ENCODE data around the gene PTTG2.

PTTG2 gene

GRCh38 chr4:37976507-37976906 lies 16.3 kb downstream of the PTTG2 start:
- TF ChIP-seq ARNT (IDR thresholded peaks at IDR 0.05) (no peak), FOXA1 (IDR thresholded peaks at IDR 0.05) (no peak), BHLHE40 (IDR thresholded peaks at IDR 0.05; ENCODE audit: borderline replicate concordance) (no peak), FOXM1 (IDR thresholded peaks at IDR 0.05; ENCODE audit: borderline replicate concordance) (no peak), FOXK2 (IDR thresholded peaks at IDR 0.05) (no peak), PKNOX1 (IDR thresholded peaks at IDR 0.05) (no peak), ELF4 (IDR thresholded peaks at IDR 0.05) (no peak), LEF1 (IDR thresholded peaks at IDR 0.05; ENCODE audit: borderline replicate concordance) (no peak), ZNF384 (IDR thresholded peaks at IDR 0.05) (no peak), NFRKB (IDR thresholded peaks at IDR 0.05) (no peak), CTBP1 (IDR thresholded peaks at IDR 0.05; ENCODE audit: borderline replicate concordance) (no peak), HDGF (IDR thresholded peaks at IDR 0.05; ENCODE audit: borderline replicate concordance) (no peak), TARDBP (IDR thresholded peaks at IDR 0.05) (no peak), SUZ12 (IDR thresholded peaks at IDR 0.05) (no peak), L3MBTL2 (conservative IDR thresholded peaks at IDR 0.05) (no peak), SP1 (IDR thresholded peaks at IDR 0.05) (no peak)

GRCh38 chr4:37976991-37977470 lies 16.8 kb downstream of the PTTG2 start:
- no peak for TF ChIP-seq ARNT (IDR thresholded peaks at IDR 0.05)
- no peak for TF ChIP-seq CTBP1 (IDR thresholded peaks at IDR 0.05; ENCODE audit: borderline replicate concordance)
- no peak for TF ChIP-seq FOXK2 (IDR thresholded peaks at IDR 0.05)
- TF ChIP-seq FOXM1 (IDR thresholded peaks at IDR 0.05; ENCODE audit: borderline replicate concordance): no peak
- TF ChIP-seq L3MBTL2 (conservative IDR thresholded peaks at IDR 0.05): no peak
- no peak for TF ChIP-seq BHLHE40 (IDR thresholded peaks at IDR 0.05; ENCODE audit: borderline replicate concordance)
- no peak for TF ChIP-seq ZNF384 (IDR thresholded peaks at IDR 0.05)
- no peak for TF ChIP-seq ELF4 (IDR thresholded peaks at IDR 0.05)
- no peak for TF ChIP-seq SUZ12 (IDR thresholded peaks at IDR 0.05)
- no peak for TF ChIP-seq NFRKB (IDR thresholded peaks at IDR 0.05)
- no peak for TF ChIP-seq TARDBP (IDR thresholded peaks at IDR 0.05)
- TF ChIP-seq PKNOX1 (IDR thresholded peaks at IDR 0.05): no peak
- TF ChIP-seq FOXA1 (IDR thresholded peaks at IDR 0.05): no peak
- no peak for TF ChIP-seq LEF1 (IDR thresholded peaks at IDR 0.05; ENCODE audit: borderline replicate concordance)
- no peak for TF ChIP-seq SP1 (IDR thresholded peaks at IDR 0.05)
- no peak for TF ChIP-seq HDGF (IDR thresholded peaks at IDR 0.05; ENCODE audit: borderline replicate concordance)
- DNase-seq (ENCODE audit: extremely low spot score): peak; percentile 69
- ChIA-PET CTCF (no interaction called here), POLR2A (interaction anchor here (1.8 kb wide), 1 partner anchor 9 kb away, joined by 6 read pairs; no protein-coding TSS in a partner anchor)

More at GRCh38 chr4:37976507-37976906, 16.3 kb downstream of the PTTG2 start:
- ChIA-PET POLR2A (interaction anchor here (0.7 to 1.8 kb wide), 2 partner anchors 9 to 150 kb away, joined by 3 to 6 read pairs; partner anchors contain the start of gene PGM2), CTCF (no interaction called here)
- no peak for DNase-seq (ENCODE audit: extremely low spot score)

GRCh38 chr4:37977471-37978247 lies 17.5 kb downstream of the PTTG2 start:
- ChIA-PET CTCF (interaction anchor here (0.5 to 0.6 kb wide), 2 partner anchors 76 to 281 kb away, joined by 3 read pairs; no protein-coding TSS in a partner anchor), POLR2A (interaction anchor here (1.8 kb wide), 1 partner anchor 10 kb away, joined by 6 read pairs; no protein-coding TSS in a partner anchor)
- TF ChIP-seq L3MBTL2 (conservative IDR thresholded peaks at IDR 0.05) (peak; percentile 84), TARDBP (IDR thresholded peaks at IDR 0.05) (no peak)
- DNase-seq (ENCODE audit: extremely low spot score): peak; percentile 37

- TF ChIP-seq TARDBP (IDR thresholded peaks at IDR 0.05): no peak
- no peak for TF ChIP-seq ZNF384 (IDR thresholded peaks at IDR 0.05)
- TF ChIP-seq SP1 (IDR thresholded peaks at IDR 0.05): no peak
- ChIA-PET CTCF (interaction anchor here (0.5 to 1.4 kb wide), 4 partner anchors 12 to 282 kb away, joined by 3 read pairs; no protein-coding TSS in a partner anchor), POLR2A (no interaction called here)
- DNase-seq (ENCODE audit: extremely low spot score): no peak
Measured at GRCh38 chr4:37978248-37978924, 18.2 kb downstream of the PTTG2 start.

GRCh38 chr4:37980246-37980645 lies 20.0 kb downstream of the PTTG2 start:
- POLR2A ChIA-PET: no interaction called here
- CTCF ChIA-PET: interaction anchor here (0.6 kb wide), 1 partner anchor 51 kb away, joined by 3 read pairs; no protein-coding TSS in a partner anchor

GRCh38 chr4:37981425-37981824 lies 21.2 kb downstream of the PTTG2 start:
- ChIA-PET POLR2A (interaction anchor here (0.7 kb wide), 1 partner anchor 13 kb away, joined by 3 read pairs; no protein-coding TSS in a partner anchor), CTCF (no interaction called here)
- TF ChIP-seq PKNOX1 (IDR thresholded peaks at IDR 0.05) (no peak), FOXM1 (IDR thresholded peaks at IDR 0.05; ENCODE audit: borderline replicate concordance) (no peak), CTBP1 (IDR thresholded peaks at IDR 0.05; ENCODE audit: borderline replicate concordance) (no peak)
- DNase-seq (ENCODE audit: extremely low spot score): no peak

More at GRCh38 chr4:37980246-37980645, 20.0 kb downstream of the PTTG2 start:
- no peak for TF ChIP-seq CTBP1 (IDR thresholded peaks at IDR 0.05; ENCODE audit: borderline replicate concordance)
- DNase-seq (ENCODE audit: extremely low spot score): no peak
